ENCODE results near the gene C1QTNF9.
"Not testable (repeated sequence)": the region's sequence is repeated elsewhere in the genome, so short reads cannot be mapped to it uniquely, and the experiment has no call there.

The C1QTNF9 gene

GRCh38 chr13:24281188-24282008, 28.0 kb upstream of the C1QTNF9 start:
- no peak for DNase-seq (ENCODE audit: low spot score)

GRCh38 chr13:24282256-24282655, 27.1 kb upstream of the C1QTNF9 start:
- no peak for DNase-seq (ENCODE audit: low spot score)

DNA sequence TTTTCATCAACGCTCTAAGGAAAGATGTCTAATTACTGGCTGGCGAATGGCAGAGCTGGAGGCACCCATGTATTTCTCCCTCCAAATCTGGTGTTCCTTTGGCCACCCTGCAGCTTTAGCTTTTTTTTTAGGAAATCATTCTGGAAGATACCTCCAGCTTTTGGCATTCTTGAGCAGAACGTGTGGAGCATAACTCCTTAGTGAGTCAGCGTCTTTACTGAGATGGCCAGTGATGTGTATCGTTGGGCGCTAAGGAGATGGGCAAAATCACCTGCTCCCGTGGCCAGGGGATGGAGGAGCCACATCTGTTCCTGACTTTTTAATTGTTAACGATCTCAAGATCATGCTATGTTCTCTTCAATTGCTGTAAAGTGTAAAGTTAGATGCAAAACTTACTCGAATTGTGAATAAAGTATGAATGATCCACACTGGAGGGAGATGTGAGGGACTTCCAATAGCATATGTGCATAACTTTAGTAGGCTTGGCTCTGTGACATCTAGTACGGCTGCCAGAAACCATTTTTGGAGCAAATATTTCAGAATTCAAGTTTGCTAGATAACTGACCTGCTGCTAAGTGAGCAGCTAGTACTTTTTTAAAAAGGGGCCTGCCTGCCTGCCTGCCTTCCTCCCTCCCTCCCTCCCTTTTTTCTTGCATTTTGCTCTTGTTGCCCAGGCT, 24.4 kb upstream of the C1QTNF9 start:
- no peak for DNase-seq (ENCODE audit: low spot score)

GRCh38 chr13:24286624-24287023, 22.8 kb upstream of the C1QTNF9 start:
- DNase-seq (ENCODE audit: low spot score): no peak

GRCh38 chr13:24287748-24288287, 21.6 kb upstream of the C1QTNF9 start:
- DNase-seq (ENCODE audit: low spot score): no peak

DNA sequence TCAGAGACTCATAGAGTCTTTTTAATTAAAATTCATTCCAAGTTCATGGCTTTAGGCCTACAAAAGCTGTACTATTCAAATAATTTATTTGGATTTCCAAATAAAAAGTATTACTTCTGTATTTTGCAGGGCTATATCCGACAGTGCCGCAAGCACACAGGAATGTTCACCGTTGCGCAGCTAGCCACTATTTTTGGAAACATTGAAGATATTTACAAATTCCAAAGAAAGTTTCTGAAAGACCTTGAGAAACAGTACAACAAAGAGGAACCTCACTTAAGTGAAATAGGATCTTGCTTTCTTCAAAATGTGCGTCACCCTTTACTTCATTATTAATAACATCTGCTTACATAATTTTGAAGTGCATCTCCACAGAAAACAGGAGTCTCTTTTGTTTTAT, 20.5 kb upstream of the C1QTNF9 start:
- peak; percentile 48 for DNase-seq (ENCODE audit: low spot score)

DNA sequence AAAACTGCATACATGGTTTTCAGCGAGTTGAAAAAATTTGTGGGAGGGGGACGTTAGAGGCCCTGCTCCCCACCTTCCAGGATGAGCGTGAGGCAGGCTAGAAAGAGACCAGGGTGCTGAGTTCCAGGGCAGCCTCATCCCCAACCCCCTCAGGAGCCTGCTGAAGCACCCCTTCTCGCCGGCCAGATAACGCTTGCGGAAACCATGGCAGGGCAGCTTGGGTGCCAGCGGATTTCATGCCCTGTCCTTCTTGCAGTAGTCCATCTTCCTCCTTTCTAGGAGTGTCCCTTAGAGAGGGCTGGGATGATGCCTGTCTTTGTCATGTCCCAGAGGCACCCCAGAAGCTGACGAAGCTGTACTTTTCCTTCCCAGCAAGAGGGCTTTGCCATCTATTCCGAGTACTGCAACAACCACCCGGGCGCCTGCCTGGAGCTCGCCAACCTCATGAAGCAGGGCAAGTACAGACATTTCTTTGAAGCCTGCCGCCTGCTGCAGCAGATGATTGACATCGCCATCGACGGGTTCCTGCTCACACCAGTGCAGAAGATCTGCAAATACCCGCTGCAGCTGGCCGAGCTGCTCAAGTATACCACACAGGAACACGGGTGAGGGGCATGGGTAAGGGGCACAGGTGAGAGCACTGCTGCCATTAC, 19.0 kb upstream of the C1QTNF9 start:
- DNase-seq (ENCODE audit: low spot score): no peak

DNA sequence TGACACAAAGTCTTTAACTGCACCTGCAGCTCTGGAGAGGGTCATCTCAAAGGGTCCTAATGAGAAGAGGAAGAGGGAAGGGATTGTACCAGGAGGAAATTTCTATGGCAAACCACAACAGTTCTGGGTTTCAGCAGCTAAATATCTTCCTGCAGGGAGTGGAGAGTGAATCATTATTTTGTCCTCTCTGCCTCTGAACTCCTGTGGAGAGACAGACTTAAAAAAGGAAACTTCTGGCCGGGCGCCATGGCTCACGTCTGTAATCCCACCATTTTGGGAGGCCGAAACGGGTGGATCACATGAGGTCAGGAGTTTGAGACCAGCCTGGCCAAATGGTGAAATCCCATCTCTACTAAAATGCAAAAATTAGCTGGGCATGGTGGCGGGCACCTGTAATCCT, 16.9 kb upstream of the C1QTNF9 start:
- no peak for DNase-seq (ENCODE audit: low spot score)

- DNase-seq (ENCODE audit: low spot score): no peak
Measured at GRCh38 chr13:24293746-24294145, 15.6 kb upstream of the C1QTNF9 start.

DNA sequence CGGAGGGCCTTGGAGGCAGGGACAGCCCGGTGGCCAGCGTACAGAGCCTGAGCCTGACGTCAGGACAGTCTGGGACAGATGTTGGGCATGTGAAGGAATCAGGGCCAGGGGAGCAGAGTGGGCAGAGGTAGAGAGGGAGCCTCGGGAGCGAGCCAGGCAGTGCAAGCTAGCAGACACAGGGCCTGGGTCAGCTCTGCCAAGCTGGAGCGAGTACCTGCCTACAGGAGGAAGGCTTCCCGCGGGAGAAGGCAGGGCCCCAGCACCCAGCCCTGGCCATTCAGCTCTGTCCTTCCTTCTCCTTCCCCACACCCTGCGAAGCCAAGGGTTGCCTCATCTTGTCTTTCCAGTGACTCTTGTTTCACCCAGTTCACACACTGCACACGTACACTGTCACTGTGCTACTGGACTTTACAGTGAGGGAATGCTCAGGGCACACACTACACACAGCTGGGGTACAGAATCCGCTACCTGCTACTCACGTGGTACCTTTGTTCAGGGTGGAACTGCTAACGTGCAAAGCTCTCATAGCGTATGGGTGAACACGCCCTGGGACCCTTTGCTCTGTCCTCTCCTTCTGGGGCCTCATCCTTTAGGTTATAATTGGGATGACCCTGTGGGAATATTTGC, 9.8 kb upstream of the C1QTNF9 start:
- no peak for DNase-seq (ENCODE audit: low spot score)

DNA sequence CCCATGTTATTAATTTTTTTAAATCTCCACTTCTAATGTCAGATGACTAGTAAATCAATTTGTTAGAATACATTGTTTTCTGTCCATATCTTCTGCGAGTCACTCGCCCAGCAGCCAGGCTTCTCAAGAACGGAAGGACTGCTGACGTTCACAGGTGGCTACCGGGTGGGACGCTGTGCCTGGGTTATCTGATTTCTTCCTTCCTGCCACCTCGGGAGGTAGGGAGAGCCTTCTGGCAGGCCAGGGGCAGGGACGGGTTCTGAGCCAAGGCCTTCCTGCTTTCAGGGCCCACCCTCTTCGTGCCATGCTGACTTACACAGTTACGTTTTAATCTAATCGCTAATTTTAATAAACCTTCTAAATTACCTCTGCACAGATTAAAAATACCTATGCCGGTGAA, 7.9 kb upstream of the C1QTNF9 start:
- no peak for DNase-seq (ENCODE audit: low spot score)

- no peak for DNase-seq (ENCODE audit: low spot score)
Measured at GRCh38 chr13:24301911-24302310, 7.5 kb upstream of the C1QTNF9 start.

- DNase-seq (ENCODE audit: low spot score): no peak
Measured at GRCh38 chr13:24304620-24305019, 4.8 kb upstream of the C1QTNF9 start.

GRCh38 chr13:24306632-24307031, 2.7 kb upstream of the C1QTNF9 start:
- peak; percentile 47 for DNase-seq (ENCODE audit: low spot score)

DNA sequence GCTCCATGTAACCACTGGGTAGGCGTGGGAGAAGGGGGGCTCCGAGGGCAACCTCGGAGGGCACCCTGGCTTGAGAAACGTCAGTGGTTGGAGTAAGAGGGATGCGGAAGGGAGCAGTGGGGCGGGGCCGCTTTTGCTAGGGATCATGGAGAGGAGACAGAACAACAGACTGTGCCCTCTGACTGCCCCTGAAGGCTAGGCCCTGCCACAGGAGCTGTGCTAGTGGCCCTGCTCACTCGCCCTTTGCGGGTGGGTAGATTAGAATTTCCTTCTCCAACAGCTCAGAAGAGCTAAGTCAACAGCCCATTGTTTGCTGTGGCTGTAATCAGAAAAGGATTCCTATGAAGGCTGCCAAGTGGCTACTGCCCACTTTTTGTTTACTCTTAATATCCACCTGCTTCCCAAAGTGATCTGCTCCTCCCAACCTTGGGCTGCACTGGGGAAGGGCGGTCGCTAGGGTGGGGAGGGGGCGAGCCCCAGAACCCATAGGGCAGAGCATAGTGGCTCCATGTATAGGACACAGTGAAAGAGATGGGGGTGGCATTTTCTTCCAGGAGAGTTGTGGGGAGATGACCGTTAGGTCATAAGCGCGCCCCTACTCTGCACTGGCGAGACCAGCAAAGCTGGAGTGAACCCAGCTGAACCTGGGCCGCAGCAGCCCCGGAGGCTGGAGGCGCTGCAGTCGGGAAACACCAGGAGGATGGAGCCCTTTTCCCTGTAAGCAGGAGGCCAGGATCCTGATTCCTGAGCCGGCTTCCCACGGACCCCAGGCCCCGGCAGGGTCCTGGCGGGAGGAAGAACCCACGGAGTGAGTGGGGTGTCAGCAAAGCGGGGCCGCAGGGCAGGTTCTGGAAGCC, 1.9 kb upstream of the C1QTNF9 start:
- DNase-seq (ENCODE audit: low spot score): no peak

GRCh38 chr13:24308068-24308445, 1.3 kb upstream of the C1QTNF9 start:
- no peak for DNase-seq (ENCODE audit: low spot score)

GRCh38 chr13:24308488-24309020, 826 bp upstream of the C1QTNF9 start:
- no peak for DNase-seq (ENCODE audit: low spot score)

GRCh38 chr13:24313439-24313838, 4.1 kb downstream of the C1QTNF9 start:
- peak; percentile 27 for DNase-seq (ENCODE audit: low spot score)

GRCh38 chr13:24317835-24318234, 8.5 kb downstream of the C1QTNF9 start:
- DNase-seq (ENCODE audit: low spot score): not testable (repeated sequence)

- not testable (repeated sequence) for DNase-seq (ENCODE audit: low spot score)
Measured at GRCh38 chr13:24318878-24319277, 9.5 kb downstream of the C1QTNF9 start.

DNA sequence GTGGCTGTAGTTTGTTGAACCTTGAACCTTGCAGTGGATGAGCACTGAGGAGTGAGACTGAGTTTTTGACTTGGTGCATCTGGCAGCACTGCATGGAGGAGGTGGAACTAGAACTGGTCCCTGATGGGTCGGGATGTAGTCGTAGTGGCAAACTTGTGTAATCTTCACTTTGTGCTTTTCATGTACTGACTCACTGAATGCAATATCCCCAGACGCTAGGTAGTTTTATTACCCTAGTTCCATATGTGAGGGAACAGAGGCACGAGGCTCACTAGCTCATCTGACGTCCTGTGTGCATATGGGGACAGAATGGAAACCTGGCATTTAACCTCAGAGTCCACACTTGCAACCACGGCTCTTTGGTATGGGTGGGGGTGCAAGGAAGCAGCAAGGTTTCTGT, 10.3 kb downstream of the C1QTNF9 start:
- not testable (repeated sequence) for DNase-seq (ENCODE audit: low spot score)

All from GM03348 (cell line).